ENCODE measurements around the gene CCDC73.

Gene CCDC73

GRCh38 chr11:32794439-32794838, at the start of gene CCDC73:
TSS of gene CCDC73 (minus strand) at chr11:32794662. CDS start at chr11:32760243, 34,419 bp downstream.
- FAIRE-seq = no peak
- no peak for DNase-seq (ENCODE audit: insufficient read length, low spot score)
- TF ChIP-seq CTCF (IDR thresholded peaks at IDR 0.05; ENCODE audit: insufficient read depth, missing control alignments) = no peak

GRCh38 chr11:32843544-32843943, 49.1 kb upstream of the CCDC73 start:
- no peak for TF ChIP-seq CTCF (IDR thresholded peaks at IDR 0.05; ENCODE audit: insufficient read depth, missing control alignments)
- DNase-seq (ENCODE audit: insufficient read length, low spot score) (no peak), FAIRE-seq (no peak)

- no peak for FAIRE-seq
- DNase-seq (ENCODE audit: insufficient read length, low spot score) = no peak
- TF ChIP-seq CTCF (IDR thresholded peaks at IDR 0.05; ENCODE audit: insufficient read depth, missing control alignments) = no peak
These were observed 46.1 kb upstream of the CCDC73 start for GRCh38 chr11:32840587-32840986.

- no peak for DNase-seq (ENCODE audit: insufficient read length, low spot score)
- no peak for TF ChIP-seq CTCF (IDR thresholded peaks at IDR 0.05; ENCODE audit: insufficient read depth, missing control alignments)
- FAIRE-seq = no peak
These were observed 44.8 kb upstream of the CCDC73 start for GRCh38 chr11:32839308-32839707.

DNA sequence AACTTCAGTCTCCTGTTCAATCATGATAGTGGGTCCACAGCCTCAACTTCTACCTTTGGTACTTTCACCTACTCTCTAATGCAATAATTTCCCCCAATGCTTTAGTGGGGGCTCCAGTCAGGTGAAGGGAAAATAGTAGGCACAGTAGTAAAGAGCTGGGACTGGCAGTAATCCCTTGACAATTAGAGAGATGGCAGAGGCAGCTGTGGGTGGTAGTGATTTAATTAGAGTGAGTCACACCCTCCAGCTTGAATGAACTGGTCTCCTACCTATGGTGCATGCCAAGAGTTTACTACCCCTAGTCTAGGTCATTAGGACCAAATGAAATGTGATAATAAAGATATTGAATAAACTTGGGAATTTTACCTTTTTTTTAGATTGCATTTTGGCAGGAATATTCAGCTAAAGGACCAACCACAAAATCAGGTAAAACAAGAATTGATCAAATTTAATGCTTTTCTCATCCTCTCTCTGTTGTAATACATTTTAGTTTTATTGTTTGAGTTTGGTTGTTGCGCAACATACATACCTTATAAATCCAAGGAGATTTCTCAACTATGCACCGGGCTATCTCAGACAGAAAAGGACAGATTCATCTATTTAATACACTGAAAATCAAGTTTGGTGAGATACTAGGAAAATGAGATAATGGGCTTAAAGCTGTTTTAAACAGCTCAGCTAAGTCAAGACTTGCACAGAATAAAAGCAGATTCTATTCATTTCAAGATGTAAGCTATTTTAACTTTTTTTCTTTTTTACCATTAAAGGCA, 44.2 kb upstream of the CCDC73 start:
- DNase-seq (ENCODE audit: insufficient read length, low spot score) = no peak
- no peak for TF ChIP-seq CTCF (IDR thresholded peaks at IDR 0.05; ENCODE audit: insufficient read depth, missing control alignments)
- FAIRE-seq = no peak

GRCh38 chr11:32836946-32837345, 42.5 kb upstream of the CCDC73 start:
- DNase-seq (ENCODE audit: insufficient read length, low spot score) = no peak
- no peak for TF ChIP-seq CTCF (IDR thresholded peaks at IDR 0.05; ENCODE audit: insufficient read depth, missing control alignments)
- FAIRE-seq = no peak

DNA sequence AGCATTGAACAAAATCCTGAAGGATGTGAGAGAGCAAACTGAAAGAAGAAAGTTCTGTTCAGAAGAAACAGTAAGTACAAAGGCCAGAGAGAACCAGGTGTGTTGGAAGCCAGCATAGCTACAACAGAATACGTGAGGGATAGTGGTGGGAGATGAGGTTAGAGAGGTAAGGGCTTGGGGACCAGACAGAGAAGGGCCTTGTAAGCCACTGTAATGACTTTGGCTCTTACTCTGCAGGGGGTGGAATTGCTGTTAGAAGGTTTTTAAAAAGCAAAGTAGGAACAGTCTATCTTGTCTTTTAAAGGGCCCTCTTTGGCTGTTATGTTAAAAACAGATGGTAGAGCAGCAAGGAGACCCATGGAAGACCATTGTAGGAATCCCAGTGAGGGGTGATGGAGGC, 39.5 kb upstream of the CCDC73 start:
- no peak for TF ChIP-seq CTCF (IDR thresholded peaks at IDR 0.05; ENCODE audit: insufficient read depth, missing control alignments)
- DNase-seq (ENCODE audit: insufficient read length, low spot score) (no peak), FAIRE-seq (no peak)

Data from D721Med (cell line).